Lower lobe of right lung (tissue), 2 donors: Measurements from ENCODE around the gene UVSSA. TPM values are rescaled to one million over a fixed set of nuclear protein-coding genes. Genes with fewer than 3 reads are reported as not detected.

Source experiments
- ATAC-seq, 2 donors: fragments of 200-7000 bp; cut with Tn5 transposase; one replicate each; pipeline ENCODE4 v1.9.1; 2020 to 2022; ENCODE audit warnings: mild to moderate bottlenecking in 2 of 2, moderate library complexity in 2 of 2
- DNase-seq: peaks from one replicate; pipeline ENCODE4 v3.0.0-alpha.2; 2020
- H3K27ac ChIP-seq: fragments of 200-600 bp; one replicate; pipeline ENCODE4 v1.8.0; 2022
- H3K27me3 ChIP-seq: fragments of 200-600 bp; one replicate; pipeline ENCODE4 v1.8.0; 2022; ENCODE audit warnings: low read depth
- H3K36me3 ChIP-seq: fragments of 200-600 bp; one replicate; pipeline ENCODE4 v1.8.0; 2022; ENCODE audit warnings: mild to moderate bottlenecking
- H3K4me1 ChIP-seq: fragments of 200-600 bp; one replicate; pipeline ENCODE4 v1.8.0; 2022
- H3K4me3 ChIP-seq: fragments of 200-600 bp; one replicate; pipeline ENCODE4 v1.8.0; 2022; ENCODE audit warnings: mild to moderate bottlenecking
- H3K9me3 ChIP-seq: fragments of 200-600 bp; one replicate; pipeline ENCODE4 v1.8.0; 2022
- intact Hi-C: fragments of 100-400 bp; cut with DNase I; formaldehyde crosslinking; loops from one replicate; pipeline ENCODE4 v1.11.0; 2022
- total RNA-seq: library from RNA; stranded (reverse); fragmentation: NEBNext Ultra II Directional; extraction: Animal tissue kit (Norgen Biotek cat#: 25700); gene quantifications from one replicate; pipeline ENCODE4 v1.2.1, GENCODE V29; 2021
- TF ChIP-seq, protein P1 (sequence below): fragments of 200-600 bp; IDR thresholded peaks from one replicate; pipeline ENCODE4 v1.8.0; 2022; ENCODE audit warnings: antibody characterized with exemption, mild to moderate bottlenecking
- donor health status: DM: no; HTN: yes; CAD: no; lungs with severe emphysema.

UVSSA gene
- total RNA-seq, 1 donor from 2014 or later = 27.9 TPM

DNA sequence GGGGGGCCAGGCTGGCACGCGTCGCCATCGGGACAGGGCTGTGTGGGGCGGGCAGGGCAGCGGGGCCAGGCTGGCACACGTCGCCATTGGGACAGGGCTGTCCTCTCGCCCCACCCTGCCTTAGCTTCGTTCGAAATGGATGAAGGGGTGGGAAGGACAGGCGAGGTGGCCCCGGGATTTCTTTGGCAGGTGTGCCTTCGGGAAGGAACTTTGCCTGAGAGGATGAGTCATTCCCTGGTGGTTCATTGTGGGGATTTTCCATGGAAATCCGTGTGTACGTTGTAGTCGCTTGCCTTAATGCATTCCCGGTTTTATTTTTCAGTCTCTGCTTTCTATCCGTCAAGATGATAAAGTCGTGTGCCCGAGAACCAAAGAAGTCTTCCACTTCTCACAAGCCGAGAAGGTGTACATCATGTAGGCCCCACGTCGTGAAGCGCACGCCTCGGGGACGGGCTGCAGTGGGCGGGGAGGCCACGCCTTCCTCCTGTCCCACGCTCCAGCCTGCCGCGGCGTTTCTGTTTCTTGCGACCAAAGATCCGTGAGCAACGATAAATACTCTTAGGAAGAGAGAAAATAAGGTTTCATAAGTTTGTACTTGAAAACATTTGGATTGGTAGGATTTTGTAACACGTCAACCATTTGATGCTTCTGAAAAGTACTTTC lies 8.1 kb upstream of the UVSSA start:
- Histone ChIP-seq H3K27me3 (no peaks in the 10 kb centered on the region), H3K4me3 (no peak overlapping the region), H3K4me1 (peaks cover 3% of the 10 kb centered on the region), H3K9me3 (no peaks in the 10 kb centered on the region), H3K27ac (no peak overlapping the region), H3K36me3 (peaks cover 63% of the 10 kb centered on the region)
- no peak for ATAC-seq
- TF ChIP-seq, protein P1, sequence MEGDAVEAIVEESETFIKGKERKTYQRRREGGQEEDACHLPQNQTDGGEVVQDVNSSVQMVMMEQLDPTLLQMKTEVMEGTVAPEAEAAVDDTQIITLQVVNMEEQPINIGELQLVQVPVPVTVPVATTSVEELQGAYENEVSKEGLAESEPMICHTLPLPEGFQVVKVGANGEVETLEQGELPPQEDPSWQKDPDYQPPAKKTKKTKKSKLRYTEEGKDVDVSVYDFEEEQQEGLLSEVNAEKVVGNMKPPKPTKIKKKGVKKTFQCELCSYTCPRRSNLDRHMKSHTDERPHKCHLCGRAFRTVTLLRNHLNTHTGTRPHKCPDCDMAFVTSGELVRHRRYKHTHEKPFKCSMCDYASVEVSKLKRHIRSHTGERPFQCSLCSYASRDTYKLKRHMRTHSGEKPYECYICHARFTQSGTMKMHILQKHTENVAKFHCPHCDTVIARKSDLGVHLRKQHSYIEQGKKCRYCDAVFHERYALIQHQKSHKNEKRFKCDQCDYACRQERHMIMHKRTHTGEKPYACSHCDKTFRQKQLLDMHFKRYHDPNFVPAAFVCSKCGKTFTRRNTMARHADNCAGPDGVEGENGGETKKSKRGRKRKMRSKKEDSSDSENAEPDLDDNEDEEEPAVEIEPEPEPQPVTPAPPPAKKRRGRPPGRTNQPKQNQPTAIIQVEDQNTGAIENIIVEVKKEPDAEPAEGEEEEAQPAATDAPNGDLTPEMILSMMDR = no peak
- intact Hi-C loops = no loop called here
- no peak for DNase-seq

DNA sequence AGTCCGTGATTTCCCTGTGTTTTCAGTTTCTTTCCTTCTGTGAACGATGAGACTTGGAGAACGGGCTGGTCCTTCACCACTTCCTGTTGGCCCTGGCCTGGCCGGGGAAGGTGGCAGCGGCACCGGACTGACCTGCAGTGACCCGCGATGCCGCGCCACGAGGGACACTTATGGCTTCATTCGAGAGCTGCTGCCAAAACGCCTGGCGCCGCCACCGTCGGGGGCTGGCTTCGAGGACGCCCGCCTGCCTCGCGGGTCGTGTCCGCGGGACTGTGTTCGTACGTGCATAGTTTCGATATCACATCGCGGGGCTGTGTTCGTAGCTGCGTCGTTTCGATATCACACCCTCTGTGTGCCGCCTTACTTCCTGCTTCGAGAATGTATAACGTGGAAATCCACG lies 7.5 kb upstream of the UVSSA start:
- peaks cover 59% of the 10 kb centered on the region for H3K36me3 ChIP-seq
- no peak for ATAC-seq
- H3K4me1 ChIP-seq = peaks cover under 1% of the 10 kb centered on the region
- H3K9me3 ChIP-seq = no peaks in the 10 kb centered on the region
- H3K4me3 ChIP-seq = no peak overlapping the region
- DNase-seq = peak; percentile 44
- no peak overlapping the region for H3K27ac ChIP-seq
- H3K27me3 ChIP-seq = no peaks in the 10 kb centered on the region
- intact Hi-C loops = no loop called here
- TF ChIP-seq, protein P1 = no peak

DNA sequence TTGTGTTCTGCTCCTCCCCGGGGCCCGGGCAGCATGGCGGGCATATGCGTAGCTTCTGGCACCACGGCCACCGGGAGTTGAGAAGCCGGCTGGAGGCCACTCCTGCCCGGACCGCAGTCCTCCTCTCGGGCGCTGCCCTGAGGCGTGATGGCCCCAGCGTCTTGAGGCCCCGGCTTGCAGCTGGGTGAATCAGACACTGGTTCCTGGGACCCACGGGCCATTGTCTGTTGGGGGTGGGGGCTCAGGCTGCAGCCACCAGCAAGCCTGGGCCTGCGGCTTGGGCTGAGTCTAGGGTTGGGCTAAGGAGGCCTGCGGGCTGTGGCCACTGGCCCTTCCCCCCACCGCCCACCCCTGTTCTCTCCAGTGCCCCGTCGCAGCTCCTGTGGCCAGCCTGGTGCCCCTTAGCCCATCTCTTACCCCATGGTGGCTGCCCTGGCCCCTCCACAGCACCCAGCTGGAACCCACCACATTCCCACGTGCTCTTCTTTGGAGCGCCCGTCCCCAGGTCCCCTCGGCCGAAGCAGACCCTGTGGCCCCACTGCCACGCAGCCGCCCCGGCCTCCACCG lies 6.7 kb upstream of the UVSSA start:
- DNase-seq = no peak
- peaks cover 52% of the 10 kb centered on the region for H3K36me3 ChIP-seq
- H3K27ac ChIP-seq = no peak overlapping the region
- peaks cover 6% of the 10 kb centered on the region for H3K4me1 ChIP-seq
- intact Hi-C loops = no loop called here
- peak in 1 of 2 donors; percentile 11 for ATAC-seq
- no peak overlapping the region for H3K4me3 ChIP-seq
- TF ChIP-seq, protein P1 = no peak
- H3K27me3 ChIP-seq = no peaks in the 10 kb centered on the region
- no peaks in the 10 kb centered on the region for H3K9me3 ChIP-seq

DNA sequence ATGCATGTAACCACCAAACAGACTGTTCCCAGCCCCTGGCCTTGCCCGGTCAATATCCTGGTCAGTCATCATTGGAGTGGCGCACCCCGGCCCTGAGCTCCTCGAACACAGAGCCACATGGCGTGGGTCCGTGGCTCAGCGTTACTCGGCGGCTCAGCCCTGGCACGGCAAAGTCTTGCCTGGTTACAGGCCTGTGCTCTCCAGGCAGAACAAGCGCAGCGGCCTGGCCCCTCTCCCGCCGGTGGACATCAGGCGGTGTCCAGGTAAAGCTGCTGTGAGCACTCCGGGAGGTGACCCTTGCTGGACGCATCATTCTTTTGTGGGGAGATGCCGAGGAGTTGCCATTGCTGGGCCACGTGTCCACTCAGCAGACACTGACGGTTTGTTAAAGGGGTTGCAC lies 6.1 kb upstream of the UVSSA start:
- H3K27me3 ChIP-seq = no peaks in the 10 kb centered on the region
- no peak overlapping the region for H3K27ac ChIP-seq
- intact Hi-C loops = no loop called here
- ATAC-seq = no peak
- TF ChIP-seq, protein P1 = no peak
- no peaks in the 10 kb centered on the region for H3K9me3 ChIP-seq
- H3K4me1 ChIP-seq = peaks cover 12% of the 10 kb centered on the region
- no peak for DNase-seq
- H3K36me3 ChIP-seq = peaks cover 52% of the 10 kb centered on the region
- H3K4me3 ChIP-seq = no peak overlapping the region

DNA sequence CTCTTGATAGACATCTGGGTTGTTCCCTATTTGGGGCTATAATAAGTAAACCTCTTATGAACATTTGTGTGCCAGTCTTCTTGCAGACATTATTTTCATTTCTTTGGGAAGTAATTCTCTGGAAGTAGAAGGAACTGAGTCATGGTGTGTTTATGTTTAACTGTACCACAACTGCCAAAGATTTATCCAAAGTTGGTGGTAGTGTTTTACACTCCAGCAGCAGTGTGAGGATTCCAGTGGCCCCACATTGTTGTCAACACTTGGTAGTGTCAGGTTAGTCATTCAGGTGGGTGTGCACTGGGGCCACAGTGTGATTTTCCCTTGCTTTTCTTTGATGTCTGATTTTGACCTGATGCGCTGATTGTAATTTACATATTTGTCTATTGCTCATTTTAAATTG lies 5.0 kb upstream of the UVSSA start:
- H3K9me3 ChIP-seq = no peaks in the 10 kb centered on the region
- no peak overlapping the region for H3K27ac ChIP-seq
- intact Hi-C loops = no loop called here
- ATAC-seq (no peak), DNase-seq (no peak)
- H3K27me3 ChIP-seq = no peaks in the 10 kb centered on the region
- H3K4me1 ChIP-seq = peaks cover 13% of the 10 kb centered on the region
- H3K4me3 ChIP-seq = no peak overlapping the region
- TF ChIP-seq, protein P1 = no peak
- peaks cover 46% of the 10 kb centered on the region for H3K36me3 ChIP-seq
